Activated CD4-positive, alpha-beta T cell treated with anti-CD3 and anti-CD28 coated beads for 1 hour (primary cell): Measurements from ENCODE around the gene LRRC30.
"Not testable (repeated sequence)": the region's sequence is repeated elsewhere in the genome, so short reads cannot be mapped to it uniquely, and the experiment has no call there.

Experiments
- DNase-seq: peaks from one replicate; pipeline ENCODE4 v3.0.0-alpha.2; 2020

LRRC30 gene

DNA sequence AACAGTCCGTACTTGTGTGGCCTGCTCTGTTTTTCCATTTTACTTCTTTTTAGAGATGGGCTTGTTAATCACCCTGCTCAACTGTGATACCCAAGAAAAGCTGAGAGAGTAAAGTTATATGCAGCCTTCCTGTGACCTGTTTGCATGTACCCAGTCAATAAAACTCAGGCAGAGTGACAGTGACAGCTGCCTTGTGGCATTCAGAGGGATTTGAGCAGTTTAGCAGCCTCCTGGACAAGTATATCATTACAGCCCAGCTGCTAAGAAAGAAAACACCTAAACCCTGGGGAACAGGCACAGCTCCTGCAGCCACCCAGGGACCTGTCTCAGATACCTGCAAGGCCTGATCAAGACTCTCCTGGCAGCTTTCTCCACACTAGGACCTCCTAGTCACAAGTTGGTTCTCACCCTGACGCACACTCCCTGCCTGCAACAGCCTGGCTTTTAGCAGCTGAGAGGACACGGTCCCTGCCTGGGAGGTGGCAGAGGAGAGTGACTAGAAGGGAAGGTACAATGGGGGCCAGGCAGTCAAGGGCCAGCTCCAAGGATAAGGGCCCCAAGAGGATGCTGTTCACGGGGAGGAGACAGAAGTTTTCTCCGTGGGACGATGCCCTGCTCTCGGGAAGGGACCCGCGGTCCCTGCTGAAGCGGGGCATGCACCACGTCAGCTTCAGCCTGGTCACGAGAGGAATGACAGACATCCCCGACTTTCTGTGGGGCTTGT is at the start of gene LRRC30:
LRRC30 (plus strand) TSS at position 464 of the 724 bp plus-strand sequence; CDS start at position 514, 50 bp downstream.
- DNase-seq, result no peak

- no peak for DNase-seq
Measured at GRCh38 chr18:7185701-7186100, 45.2 kb upstream of the LRRC30 start.

- no peak for DNase-seq
Measured at GRCh38 chr18:7190547-7191156, 40.2 kb upstream of the LRRC30 start.

DNA sequence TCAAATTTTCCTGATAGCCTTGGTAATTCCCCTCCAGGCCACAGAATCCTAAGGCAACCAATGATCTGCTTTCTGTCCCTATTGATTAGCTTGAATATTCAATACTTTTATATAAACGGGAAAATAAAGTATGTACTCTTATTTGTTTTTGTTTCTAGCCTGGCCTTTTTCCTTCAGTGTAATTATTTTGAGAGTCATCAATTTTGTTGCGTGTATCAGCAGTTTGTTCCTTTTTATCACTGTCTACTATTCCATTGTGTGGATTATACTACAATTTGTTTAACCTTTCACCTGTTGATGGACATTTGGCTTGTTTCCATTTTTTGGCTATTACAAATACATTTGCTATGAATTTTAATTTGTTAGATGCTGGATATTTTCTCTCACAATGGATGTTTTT is 39.2 kb upstream of the LRRC30 start:
- no peak for DNase-seq

DNA sequence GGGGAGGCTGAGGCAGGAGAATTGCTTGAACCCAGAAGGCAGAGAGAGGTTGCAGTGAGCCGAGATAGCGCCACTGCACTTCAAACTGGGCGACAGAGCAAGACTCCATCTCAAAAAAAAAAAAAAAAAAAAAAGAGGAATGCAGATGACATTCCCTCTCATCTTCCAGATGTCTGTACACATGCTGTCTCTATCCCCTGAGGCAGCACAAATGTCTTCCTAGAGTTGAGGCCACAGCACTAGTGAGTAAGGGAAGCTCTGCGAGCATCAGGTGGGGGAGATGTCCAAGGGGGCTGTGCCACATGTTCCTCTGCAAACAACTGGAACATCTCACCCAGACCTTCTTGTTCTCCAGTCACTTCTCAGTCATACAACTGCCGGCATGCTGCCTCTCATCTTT is 35.6 kb upstream of the LRRC30 start:
- no peak for DNase-seq

GRCh38 chr18:7196421-7196820 is 34.5 kb upstream of the LRRC30 start:
- DNase-seq, result no peak

GRCh38 chr18:7197854-7198253 is 33.0 kb upstream of the LRRC30 start:
- no peak for DNase-seq

DNA sequence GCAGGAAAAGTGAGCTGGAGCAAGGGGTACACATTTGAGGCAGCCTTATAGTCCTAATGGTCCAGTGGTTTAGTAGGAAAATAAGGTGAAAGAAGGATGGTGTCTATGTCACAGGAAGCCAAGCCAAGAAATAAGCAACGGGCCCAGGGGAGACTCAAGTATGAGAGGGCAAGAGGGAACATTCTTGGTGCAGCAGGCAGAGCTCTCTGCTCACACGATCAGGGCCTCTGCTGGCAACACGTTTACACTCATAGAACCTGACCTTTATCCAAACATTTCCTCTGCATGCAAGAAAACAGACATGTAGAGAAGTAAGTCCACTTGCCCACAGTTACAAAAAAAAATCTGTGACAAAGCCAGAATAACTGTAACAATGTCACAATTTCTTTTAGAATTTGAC is 32.6 kb upstream of the LRRC30 start:
- no peak for DNase-seq

- no peak for DNase-seq
Measured at GRCh38 chr18:7201096-7201495, 29.8 kb upstream of the LRRC30 start.

DNA sequence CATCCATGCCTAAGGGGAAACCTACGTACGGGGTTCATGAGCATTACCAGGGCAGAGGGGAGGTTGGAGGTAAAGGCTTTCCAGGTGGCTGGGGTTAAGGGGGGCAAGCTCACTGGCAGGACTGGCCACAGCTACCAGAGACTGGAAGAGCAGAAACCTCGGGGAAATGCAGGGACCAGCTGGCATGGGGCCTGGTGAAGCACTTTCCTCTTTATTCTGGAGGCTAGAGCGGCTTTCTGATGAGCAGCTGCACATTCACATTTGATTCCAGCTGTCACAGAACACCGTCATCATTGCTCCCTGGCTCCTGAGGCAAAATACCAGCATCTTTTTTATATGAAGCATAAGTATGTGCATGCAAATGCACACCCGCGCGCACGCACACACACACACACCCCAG is 28.7 kb upstream of the LRRC30 start:
- DNase-seq, result no peak

DNA sequence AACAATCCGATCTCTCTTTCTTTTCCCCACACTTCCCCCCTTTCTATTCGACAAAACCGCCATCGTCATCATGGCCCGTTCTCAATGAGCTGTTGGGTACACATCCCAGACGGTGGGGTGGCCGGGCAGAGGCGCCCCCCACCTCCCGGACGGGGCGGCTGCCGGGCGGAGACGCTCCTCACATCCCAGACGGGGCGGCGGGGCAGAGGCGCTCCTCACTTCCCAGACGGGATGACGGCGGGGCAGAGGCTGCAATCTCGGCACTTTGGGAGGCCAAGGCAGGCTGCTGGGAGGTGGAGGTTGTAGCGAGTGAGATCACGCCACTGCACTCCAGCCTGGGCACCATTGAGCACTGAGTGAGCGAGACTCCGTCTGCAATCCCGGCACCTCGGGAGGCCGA is 27.3 kb upstream of the LRRC30 start:
- not testable (repeated sequence) for DNase-seq

GRCh38 chr18:7205346-7205745 is 25.5 kb upstream of the LRRC30 start:
- DNase-seq, result no peak

- DNase-seq, result no peak
Measured at GRCh38 chr18:7206217-7206616, 24.7 kb upstream of the LRRC30 start.

DNA sequence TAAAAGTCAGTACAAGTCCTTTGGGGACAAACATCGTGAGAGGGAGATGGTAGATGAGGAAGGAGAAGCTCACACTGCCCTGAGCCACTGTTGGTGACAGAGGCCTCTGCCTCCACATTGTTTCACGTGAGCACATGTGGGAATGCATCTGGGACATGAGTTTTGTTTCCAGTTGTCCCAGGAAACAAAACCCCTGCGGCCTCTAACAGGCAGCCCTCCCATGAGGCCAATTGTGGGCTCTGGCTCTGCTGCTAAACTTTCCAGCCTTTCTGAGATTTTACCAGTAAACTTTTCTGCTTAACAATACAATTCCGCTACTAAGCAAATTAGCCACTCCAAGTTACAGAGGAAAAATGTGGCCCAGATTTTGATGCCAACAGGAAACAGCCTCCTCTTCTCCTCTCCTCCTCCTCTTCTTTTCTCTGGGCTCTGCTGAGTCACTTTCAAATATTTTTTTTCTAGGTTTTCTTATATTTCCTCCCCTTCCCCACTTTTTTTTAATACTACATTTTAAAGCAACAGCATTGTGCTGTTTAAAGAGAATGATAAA is 23.4 kb upstream of the LRRC30 start:
- DNase-seq, result no peak

DNA sequence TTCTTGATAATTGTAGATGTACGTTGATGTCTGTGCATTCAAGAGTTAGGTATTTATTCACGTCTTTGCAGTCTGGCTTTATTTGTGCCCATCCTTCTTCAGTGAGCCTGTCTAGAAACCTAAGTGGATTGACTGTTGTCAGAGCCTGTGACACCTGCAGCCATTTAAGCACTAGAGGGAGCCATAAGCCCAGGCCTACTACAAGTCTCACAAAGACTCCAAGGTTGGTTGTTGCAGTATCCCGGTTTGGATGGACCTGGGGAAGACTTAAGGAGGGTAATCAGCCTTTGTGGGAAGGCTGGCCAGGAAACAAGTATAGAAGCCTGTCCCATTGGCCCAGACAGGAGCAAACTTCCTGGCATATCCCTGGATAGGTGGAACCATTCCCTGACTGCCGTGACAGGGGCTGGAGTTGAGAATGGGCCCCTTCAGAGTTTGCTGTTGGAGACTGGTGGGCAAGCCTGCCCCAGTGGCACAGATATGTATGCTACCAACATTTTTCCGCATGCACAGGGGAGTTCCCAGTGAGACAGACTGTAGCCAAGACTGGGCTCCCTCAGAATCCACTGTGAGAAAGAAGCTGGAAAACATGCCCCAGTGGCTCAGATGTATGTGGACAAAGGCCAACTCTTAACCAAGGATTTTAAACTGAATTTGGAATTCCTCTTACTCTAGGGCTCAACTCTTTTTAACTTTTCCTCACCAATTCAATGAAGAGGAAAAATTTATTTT is 9.3 kb upstream of the LRRC30 start:
- no peak for DNase-seq

DNA sequence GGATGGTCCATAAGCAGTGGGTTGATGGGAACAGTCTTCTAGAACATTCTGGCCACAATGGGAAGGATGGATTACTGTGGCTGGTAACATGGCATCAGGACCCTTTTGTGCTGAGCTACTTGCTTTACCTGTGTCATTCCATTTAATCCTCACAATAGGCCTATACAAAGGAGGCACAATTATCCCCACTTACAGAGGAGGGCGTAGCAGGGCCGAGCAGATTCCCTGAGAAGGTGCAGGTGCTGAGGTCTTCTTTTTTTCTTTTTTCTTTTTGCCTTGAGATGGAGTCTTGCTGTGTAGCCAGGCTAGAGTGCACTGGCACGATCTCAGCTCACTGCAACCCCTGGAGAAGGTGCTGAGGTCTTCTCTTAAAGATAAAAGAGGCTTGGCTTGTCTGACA is 6.7 kb upstream of the LRRC30 start:
- no peak for DNase-seq

DNA sequence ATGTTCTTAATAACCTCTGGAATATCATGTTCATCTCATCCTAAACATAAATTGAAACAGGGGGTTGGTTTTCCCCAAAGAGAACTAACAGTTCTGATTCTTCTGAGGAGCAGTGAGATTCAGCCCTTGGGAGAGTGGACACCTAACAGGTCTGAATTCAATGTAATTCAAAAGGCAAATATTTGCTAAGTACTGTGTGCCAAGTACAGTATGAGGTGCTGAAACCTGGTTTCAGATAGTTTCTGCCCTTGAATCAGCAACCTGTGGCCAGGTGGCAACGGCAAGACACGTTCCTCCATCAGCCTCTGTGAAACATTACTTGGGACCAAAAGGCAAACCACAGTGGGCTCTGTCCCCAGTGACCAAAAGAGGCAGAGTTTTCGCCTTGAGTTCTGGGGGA is 1.3 kb downstream of the LRRC30 start:
- no peak for DNase-seq

DNA sequence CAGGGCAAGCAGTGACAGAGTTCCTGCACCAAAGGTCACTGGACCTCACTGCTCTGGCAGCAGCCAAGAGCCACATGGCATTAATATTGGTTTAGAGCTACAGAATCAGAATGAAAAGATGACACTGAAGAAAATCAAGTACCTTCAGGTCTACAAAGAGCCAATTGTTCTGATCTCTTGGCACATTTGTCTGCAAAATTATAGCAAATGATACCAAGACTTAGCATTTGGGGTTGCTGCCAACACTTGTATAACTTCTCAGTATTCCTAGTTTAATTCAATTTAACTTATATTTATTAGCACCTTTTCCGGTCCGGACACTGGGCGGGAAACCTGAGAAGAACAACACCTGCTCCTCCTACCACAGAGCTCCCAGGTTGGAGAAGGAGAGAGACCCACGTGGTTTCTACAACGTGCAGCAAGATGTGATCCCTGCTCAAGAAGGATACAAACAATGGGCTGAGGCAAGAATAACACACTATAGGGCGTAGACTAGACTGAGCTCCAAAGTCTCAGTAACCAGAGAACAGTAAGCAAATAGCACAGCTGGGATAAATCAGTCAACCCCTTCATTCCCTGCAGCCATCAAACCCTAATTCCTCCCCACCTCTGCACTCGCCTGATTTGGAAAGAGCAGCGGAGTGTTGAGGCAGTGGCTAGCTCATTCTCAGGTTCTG is 2.4 kb downstream of the LRRC30 start:
- no peak for DNase-seq

- DNase-seq, result no peak
Measured at GRCh38 chr18:7234091-7234490, 3.2 kb downstream of the LRRC30 start.

DNA sequence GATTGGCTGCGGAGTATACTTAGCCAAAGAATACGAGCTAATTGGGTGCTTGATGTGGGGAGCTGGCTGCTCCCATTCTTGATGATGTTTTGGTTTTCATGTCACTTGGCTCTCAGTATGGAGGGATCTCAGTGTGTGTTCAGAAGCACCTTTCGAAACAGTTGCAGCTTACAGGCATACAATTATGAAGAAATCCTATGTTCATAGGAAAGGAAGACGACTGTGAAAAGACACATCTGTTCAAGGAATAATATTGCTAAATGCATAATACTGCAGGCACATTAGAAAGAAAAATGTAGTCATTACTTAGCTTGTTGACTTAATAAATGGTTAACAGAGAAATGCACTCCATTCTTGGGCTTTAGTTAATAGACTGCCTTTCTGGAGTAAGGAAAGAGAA is 4.1 kb downstream of the LRRC30 start:
- no peak for DNase-seq

- no peak for DNase-seq
Measured at GRCh38 chr18:7236072-7236471, 5.2 kb downstream of the LRRC30 start.

DNA sequence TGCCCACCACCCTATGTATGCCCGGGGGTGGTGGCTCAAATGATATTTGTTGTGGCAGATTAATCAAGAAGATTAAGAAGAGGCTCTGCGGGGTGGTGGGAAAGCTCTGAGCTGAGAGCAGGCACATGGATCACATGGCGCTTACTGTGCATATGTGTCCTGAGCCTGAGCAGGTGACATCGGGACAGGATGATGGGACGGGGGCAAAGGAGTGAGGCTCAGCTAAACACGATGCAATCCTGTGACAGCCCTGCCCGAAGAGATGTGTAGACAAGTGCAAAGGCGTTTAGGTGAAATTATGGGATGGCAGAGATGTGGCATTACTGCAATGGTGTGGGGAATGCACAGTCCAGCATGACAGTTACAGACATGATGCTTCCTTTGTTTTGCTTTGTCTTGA is 6.0 kb downstream of the LRRC30 start:
- DNase-seq, result no peak

DNA sequence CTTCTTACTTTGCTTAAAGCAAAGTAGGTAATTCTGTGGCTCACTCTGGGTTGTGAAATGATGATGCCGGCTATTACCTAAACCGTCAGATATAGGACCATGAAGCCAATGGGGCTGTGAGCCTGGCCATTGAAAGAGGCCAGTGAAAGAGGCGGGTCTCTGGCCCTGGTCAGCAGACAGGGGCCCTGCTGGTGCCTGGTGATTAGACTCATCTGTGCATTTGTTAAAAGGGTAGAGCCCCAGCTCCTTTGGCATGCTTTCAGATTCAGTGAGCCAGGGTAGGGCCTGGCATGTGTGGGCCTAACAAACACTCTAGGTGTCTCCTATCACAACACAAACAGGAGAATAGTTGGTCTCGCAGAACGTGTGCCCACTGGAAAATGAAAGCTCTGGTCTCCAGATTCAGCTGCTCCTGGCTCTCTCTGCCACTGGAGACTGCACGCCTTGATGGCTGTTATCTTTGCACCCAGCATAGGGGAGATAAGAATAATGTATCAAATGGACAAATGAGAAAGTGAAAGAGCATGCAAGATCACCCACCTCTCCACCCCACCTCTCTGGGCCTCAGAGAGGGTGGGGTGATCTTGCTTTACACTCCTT is 6.9 kb downstream of the LRRC30 start:
- no peak for DNase-seq
